Dedifferentiated amniotic fluid mesenchymal stem cell (primary cell): Measurements from ENCODE around the gene TCF4.

Experiments
- DNase-seq: peaks from one replicate; pipeline ENCODE4 v3.0.0-alpha.2; 2016; ENCODE audit errors: extremely low spot score

Gene TCF4

DNA sequence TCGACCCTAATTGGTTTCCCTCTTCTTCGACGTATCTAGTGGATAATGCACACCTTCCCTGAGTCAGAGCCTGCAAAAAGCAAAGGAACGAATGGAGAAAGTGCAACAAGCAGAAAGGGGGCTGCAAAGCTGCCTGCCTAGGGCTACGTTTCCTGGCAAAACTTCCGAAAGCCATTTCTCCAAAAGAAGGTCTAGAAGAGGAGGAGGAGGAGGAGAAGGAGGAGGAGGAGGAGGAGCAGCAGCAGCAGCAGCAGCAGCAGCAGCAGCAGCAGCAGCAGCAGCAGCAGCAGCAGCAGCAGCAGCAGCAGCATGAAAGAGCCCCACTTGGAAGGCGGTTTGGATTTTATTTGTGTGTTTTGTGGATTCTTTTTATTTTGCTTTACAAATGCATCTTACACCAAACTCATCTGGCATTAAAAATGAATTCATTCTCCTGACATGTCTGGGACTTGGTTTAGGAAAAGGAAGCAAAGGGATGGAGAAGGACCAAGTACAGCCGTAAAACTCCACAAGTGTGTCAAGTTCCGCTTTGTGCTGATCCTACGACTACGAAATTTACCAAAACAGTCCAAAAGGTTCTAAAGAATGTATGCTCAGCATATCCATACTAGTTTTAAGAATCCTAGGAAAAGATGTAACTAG is 2.0 kb downstream of the TCF4 start:
- DNase-seq: no peak

DNA sequence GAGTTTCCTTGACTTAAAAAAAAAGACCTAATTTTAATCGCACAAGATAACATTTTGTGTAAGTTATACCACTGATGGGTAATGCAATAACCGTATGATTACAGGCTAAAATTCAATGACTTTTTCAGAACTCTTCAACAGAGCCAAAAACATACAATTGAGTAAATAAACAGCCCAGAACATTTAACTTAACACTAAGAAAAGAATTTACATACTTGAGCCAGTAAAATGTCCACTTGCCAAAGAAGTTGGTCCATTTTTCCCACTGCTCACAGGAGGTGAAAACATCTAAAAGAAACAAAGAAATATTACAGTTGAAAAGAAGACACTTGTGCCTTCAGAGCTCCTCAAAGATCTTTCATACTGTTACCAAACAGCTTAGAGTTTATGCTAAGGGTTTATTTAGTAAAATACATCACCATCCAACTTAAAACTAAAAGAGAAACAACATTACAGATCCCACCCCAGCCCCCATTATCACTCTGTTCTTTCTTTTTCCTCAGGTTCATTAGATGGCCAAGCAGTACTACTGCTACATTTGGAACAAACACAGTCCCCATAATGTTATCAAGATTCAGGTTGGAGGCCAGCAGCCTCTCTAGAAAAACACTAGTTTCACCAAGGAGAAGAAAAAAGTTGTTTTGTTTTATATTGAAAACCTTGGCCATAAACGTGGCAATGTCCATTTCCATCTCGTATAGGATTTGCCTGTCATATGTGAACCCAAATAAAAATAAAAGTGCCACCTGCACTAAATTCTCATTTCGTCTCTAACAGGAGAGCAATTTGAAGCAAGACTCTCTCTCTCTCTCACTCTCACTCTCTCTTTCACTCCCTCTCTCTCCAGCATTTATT is 2.7 kb downstream of the TCF4 start:
- DNase-seq: no peak

DNA sequence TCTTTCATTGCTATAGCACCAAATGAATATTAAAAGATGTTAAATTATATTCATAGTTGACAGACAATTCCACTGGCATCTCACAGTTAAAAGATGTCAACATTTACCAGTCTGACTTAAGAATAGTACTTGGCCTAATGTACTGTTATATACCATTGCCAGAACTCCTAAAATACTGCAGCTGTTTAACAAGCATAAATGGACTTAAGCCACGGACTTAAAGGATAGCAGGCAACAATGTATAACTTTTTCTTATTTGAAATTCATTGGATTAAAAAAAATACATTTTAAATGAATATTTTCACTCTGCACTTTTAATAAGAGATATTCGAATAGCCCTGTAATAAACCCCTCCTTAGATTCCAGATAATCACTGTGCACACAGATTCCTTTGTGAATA is 3.8 kb downstream of the TCF4 start:
- DNase-seq: no peak

DNA sequence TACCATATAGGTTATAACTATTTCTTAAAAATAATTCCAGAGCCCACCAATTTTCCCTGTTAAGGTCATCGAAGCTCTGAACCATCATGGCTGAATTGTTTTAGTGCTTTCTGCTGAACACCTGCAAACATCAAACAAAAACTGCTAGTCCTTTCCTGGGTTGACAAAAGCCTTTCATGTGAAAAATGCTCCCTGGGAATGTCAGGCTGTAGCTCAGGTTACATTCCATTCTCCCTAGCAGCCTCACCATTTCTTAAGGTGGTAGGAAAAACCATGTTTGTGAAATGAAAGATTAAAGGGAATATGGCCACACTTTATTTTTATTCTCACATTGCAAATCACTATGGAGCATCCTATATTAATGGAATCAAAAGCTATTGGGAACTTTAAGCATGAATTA is 5.7 kb downstream of the TCF4 start:
- DNase-seq: no peak

DNA sequence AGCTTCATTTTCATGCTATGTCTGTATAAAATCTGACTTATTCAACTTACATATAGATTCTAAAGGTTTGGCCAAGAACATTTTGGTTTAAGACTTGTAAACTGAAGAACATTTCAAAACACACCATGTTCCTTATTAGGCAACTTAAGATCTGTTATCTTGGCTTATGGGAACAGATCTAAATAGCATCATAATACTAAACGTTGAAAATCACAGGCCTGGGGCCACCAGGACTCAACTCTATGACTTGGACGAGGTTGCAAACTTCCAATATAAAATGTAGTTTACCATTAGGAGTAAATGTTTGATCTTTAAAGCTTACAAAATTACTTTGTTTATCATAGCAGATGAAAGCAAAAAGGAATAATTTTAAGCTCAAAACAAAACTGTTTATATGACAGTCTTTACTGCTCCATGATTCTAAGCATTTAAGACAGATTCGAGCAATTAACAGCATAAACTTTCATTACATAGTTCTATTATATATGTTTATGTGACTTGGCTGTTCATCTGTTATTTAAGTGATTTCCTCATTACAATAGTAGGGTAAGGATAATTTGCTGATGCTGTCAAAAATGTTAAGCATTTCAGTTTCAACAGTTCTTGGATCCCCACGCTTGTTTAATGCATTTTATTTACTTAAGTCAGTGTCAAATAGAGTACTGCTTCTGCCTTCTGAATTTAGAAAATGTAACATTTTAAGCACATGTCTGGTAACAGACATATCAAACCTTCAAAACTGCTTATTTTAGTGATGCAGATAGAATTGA is 8.3 kb downstream of the TCF4 start:
- DNase-seq: no peak

DNA sequence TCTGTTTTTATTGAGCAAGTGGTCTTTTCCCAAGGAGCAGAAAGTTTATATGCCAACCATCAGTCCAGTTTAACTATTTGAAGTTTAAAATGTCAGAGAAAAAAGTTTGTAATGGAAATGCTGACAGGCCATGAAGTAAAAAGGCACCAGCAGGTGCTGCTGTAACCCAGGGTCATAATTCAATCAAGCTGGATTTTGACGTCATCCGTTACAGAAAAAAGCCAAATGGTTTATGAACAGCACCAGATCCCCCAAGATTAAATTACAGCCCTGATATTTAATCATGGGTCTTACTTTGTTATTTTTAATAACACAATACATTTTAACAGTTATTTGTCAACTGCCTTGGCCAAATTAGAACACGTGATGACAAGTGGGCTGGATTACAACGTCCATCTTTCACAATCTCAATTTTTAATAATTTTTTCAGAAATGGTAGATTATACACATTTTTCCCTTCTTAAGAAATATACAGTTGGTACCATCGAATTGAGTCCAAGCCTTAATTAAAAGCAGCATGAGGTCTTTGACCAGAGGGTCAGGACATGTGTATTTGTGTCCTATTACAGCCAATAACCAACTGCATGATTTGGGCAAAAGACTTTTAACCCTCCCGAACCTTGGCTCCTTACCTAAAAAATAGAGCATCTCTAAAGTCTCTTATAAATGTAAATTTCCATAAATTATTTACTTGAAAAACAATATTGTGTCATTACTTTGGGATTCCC is 10.0 kb downstream of the TCF4 start:
- DNase-seq: no peak

DNA sequence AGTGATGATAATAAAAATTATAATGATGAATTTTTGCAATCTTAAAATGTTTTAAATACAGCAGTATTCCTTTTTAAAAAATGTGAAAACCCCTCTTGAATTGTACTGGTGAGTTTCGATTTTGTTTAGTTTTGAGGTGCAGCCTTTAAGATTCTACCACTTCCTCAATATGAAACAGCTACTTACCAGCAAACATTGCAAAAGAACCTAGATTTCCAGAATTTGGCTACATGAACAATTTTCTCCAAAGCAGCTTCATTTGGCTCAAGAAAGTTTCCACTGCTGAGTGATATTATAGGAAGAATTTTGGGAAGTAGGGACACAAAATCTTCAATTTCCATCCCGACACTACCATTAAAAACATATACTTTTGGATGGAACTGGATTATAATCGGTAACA is 12.0 kb downstream of the TCF4 start:
- no peak for DNase-seq

DNA sequence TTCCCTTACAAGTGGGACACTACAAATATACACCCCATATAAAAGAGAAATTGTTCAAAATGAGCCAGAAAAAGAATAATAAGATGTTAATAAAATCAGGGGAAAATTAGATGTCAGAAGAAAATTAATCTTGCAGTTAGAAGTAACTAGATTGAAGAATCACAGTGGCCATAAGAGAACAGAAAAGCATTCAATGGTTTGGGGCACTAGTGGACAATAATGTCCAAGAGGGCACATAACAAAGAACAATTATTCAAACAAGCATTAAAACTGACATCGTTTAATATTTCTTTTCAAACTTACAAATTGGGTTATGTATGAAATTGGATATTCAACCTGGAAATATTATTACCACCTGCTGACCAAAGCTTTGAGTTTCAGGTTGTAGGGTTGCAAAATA is 12.9 kb downstream of the TCF4 start:
- DNase-seq: no peak

DNA sequence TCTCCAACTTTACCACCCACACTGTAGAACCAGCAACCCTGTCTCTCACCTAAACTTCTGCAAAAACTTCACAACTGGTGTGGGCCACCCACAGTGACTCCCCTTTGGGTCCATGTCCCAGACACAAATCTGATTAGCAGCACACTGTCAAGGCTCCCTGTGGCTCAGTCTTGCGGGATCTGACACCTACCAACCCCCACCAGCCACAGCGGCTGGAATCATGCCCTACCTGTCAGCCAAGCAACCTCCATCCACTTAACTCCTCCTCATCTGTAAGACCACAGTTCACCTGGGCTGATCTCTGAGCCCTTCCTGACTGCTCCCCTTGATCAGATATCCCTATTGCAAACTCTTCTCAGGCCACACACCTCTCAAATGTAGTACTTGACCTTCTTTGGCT is 14.6 kb downstream of the TCF4 start:
- no peak for DNase-seq

DNA sequence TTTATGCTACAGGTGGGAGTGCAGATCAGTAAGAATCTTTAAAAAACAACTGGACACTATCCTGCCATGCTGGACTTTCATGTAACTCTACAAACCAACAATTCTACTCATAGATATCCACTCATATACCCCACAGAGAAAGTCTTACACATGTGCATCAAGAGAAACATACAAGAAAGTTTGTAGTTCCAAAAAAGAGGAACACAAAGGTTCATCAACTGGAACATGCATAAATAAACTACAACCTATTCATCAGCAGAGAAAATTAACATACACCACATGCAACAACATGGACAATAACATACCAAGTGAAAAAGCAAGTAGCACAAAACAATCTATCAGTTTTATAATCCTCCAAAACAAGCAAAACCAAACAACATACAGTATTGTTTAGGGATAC is 17.0 kb downstream of the TCF4 start:
- DNase-seq: no peak

DNA sequence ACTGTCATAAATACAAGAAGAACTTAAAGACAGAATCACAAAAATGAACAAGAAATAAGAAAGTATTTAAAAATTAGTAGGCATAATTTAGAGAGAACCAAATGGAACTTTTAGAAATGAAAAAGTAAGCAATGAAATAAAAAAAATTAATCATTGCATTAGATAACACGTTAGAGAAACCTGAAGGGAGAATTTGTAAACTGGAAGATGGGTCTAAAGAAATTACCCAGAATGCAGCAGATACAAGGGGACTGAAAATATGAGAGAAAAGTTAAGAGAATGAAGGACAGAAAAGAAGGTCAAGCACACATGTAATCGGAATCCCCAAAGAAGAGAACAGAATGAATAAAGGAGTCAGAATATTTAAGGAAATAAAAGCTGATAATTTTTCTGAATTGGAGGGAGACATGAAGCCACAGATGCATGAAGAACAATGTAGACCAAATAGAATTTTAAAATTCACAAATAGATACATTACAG is 21.5 kb downstream of the TCF4 start:
- DNase-seq: no peak

DNA sequence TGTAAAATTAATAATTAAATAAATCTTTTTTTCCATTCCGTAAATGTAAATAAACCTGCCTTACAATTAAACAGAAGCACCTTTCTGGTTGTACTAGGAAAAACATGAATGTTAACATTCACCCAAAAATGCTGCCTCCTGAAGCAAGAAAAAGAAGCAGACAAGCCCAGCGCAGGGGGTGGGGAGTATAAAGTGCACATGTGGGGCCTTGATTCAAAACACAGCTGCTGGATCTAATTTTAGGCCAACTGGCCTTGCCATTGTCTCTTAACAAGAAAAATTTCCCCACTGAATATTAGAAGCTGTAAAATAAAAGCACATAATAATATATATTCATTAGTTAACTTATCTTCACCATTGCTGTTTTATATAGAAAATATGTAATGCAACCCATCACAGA is 28.3 kb downstream of the TCF4 start:
- DNase-seq: no peak

DNA sequence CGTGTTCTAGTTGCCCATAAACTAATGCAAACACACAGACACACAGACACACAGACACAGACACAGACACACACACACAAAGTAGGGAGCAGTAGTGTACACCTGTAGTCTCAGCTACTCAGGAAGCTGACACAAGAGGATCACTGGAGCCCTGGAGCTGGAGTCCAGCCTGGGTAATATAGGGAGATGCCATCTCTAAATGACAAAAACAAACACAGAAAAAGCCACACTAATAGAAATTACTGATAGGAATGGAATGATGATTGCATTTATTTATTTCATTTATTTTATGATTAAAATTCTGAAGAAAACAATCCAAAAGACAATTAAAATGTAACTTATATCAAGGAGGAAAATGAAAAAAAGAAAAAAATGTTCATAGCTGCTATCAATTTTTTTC is 30.8 kb downstream of the TCF4 start:
- no peak for DNase-seq

DNA sequence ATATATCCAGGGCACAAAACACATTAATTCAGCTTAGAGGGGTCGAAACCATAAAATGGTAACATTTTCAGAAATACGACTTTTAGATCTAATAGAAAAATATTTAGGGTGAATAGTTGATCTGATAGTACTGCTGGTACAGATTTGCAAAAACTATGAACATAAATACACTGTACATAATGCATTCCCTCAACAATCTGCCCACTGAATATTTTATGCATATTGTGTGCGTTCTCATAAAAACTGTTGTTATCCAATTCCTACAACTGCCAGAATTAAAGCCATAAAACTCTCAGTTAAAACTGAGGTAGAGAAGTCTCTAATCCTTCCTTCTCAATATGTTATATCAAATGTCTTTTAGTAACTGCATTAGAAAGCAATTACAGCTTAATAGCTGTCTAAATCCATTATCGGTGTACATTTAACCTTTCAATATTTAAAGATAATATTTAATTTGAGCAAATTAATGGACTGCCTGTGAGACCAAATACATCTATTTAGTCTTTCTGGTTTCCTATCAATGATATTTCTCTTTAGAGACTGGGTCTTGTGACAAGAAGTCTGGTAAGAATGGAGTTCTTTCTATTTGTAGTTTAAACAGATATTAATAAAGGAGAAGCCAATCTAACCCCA is 32.5 kb downstream of the TCF4 start:
- DNase-seq: no peak

DNA sequence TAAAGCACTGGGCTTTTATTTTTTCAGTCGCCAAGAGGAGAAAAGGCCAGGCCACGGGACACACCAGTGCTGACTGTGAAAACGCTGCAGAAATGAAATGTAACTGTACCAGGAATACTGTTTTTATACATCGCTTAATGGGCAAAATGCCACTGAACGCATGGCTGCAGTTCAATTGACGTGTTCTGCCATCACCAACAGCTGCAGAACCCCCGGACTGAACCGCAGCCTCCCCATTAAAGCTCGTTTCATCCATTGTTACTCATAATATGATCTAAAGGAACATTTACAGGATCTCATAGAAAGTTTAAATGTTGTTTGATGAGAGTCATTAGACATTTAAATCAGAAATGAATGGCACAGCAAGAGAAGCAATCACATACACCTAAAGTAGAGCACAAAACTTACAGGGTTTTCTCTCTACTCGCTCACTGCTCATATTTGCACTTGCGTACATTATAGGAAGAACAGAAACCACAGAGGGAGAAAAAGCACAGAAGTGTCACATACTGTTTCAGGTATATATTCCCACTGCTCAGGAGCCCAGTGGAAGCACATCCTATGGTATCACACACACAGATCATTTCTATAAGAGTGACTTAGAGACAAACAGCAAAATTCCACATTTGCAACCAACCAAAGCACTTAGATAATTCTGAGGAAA is 35.3 kb downstream of the TCF4 start:
- DNase-seq: no peak

DNA sequence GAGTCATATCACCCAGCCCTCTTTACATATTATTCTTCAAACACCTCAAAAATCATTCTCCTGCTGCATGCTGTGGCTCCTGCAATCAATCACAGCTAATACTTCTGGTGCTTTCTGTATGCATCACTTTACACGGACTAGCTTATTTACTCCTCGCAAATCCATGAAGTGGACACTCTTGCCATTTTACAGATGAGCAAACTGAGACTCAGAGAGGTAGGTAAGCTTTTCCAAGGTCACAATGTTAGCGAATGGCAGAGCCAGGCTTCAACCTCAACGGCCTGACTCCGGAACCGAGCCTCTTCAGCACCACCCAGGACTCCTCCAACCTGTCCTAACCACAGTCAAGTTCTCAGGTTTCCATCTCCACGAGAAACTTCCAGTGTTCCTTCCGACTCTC is 36.8 kb downstream of the TCF4 start:
- DNase-seq: no peak

DNA sequence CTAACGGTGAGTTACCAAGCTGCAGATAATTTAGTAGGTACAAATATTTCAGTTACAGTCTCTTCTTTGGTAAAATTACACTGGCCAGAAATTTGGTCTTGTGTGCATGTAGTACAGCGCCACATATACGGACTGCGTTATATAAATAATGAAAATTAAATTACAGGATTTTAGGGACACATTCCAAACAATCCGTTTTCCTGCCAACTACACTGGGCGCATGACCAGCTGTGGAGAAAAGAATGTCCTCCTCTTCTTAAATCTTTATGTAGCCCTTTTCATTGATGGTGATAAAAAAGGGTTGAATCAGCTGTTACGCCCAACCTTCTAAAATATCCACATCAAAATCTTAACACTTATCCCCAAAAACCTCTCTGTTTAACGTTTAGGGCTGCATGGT is 37.5 kb downstream of the TCF4 start:
- no peak for DNase-seq

DNA sequence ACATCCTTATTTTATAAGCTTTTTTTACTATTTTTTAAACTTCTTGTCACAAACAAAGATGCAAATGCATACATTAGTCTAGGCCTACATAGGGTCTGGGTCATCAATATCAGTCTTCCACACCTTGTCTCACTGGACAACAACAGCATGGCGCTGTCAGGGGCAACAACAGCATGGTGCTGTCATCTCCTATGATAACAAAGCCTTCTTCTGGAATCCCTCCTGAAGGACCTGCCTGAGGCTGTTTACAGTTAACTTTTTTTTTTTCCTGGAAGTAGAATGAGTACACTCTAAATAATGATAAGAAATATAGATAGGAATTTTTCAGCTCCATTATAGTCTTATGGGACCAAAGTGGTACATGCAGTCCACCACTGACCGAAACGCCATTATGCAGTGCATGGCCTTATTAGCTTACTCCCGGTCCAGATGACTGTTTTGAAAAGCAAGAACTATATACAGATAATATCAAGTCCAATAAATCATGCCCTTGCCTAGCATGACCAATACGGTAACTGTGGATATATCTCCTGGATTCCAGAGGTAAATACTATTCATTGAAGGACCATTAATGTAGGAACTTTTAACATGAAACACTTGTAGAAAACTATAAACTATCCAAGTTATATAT is 38.4 kb downstream of the TCF4 start:
- DNase-seq: no peak

DNA sequence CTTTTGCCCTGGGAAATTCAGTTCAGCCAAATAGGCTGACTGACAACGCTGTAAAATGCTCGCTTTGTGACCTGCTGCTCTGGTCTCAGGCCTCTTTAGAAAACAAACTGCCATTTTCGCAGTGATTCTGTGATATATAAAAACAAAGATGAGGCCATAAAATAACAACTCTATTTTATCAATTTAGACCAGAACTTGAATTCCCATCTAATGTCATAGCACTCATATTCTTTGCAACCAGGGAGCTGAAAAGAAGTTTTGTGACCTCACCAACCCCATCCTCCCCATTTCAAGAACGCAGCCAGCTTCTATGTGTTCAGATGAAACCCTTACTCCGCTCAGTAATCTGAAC is 40.3 kb downstream of the TCF4 start:
- DNase-seq: no peak

DNA sequence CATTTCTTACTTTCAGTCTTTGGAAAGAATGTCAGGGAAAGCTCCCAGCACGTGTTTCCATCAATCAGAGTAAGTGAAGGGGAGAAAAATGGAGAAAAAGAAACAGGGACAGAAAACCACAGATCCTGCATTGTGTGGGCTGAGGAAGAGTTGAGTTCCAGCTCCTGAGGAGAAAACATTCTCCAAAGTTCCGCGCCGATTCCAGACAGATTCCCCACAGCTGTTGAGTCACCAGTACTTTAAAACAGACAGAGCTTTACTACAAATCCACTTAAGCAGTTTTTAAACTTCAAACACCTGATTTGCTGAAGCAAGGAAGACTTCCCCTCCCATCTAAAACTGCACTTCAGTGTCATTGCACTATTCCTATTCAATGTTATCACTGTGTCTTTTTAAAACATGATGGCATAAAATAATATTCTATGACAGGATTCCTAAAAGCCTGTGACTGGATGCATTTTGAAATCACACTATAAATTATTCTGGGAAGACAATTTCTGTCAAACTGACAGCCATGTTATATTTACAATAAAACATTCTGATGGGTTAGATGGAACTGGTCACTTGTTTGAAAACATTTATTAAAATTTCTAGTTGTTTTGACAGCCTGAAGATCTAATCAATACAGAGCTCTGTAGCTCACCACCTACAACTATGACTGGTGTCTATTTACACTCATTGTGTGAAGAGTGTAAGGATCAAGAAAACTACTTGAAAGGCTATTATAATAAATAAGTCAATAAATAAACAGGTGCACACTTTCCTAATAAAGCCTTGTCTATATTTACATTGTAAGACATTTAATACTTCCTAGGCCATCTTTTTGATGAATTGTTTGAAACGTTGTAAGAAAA is 40.9 kb downstream of the TCF4 start:
- peak; percentile 56 for DNase-seq
